IPS DF 4.7 (cell line): Measurements from ENCODE around the gene PPT2.
A peak's percentile ranks its signal among the peaks of the same experiment; 100 is the strongest.
"Not testable (repeated sequence)": the region's sequence is repeated elsewhere in the genome, so short reads cannot be mapped to it uniquely, and the experiment has no call there.

ENCODE experiments used
- DNase-seq: peaks from one replicate; pipeline ENCODE4 v3.0.0-alpha.2; 2013; ENCODE audit warnings: low spot score; ENCODE audit errors: extremely low read depth

PPT2 gene

DNA sequence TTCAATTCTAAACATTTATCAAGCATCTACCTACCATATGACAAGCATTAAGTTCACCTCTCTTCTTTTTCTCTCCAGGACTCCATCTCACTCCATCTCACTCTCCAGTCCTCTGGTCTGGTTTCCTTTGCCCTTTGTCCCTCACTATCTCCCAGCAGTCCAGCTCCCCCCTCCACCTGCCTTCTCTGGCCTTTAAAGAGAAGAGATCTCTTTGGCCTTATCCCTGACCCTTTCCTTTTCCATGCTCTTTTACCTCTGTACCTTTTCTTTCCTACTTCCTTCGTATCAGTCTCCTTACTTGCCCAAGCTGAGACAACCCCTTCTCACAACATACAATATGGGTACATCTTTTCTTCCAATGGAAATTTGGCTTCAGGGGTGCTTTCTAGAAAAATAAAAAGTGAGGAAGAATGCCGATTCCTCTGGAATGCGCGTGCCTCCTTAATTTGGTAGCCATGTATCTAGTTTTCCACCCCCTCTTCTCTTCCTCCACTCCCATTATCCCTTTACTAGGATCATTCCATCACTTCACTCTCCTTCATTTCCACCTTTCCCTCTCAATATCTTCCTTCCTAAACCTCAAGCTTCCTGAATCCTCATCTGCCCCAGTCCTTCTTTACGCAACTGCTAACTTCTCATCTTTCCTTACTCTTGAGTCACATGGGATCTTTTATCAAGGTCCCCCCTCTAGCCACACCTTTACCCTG, 22.7 kb downstream of the PPT2 start:
- no peak for DNase-seq

DNA sequence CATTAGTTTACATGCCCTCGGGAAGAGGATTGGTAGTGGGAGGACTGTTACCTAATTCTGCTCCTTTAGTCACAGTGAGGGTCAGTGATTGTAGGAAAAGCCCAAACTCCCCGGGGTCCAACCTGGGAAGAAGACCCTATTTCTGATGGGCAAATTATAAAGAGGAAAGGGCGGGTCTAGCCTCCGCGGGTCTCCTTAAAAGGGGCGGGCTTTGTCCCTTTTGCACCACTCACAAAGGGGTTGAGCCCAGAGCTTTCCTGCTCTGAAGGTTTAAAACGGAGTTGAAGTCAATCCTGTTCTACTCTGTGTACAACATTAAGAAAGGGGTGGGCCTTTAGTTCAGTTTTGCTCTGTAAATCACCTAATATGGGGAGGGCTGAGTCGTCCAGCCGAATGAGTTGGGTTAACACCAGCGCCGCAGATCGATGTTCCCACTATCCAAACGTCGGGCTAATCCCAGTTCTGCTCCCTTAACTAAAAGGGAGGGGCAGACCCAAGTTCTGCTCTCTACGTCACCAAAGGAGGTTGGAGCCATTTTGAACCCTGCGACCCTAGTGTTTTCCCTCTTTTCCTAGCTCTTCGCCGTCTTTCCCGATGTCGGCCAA, 23.3 kb downstream of the PPT2 start:
- no peak for DNase-seq

DNA sequence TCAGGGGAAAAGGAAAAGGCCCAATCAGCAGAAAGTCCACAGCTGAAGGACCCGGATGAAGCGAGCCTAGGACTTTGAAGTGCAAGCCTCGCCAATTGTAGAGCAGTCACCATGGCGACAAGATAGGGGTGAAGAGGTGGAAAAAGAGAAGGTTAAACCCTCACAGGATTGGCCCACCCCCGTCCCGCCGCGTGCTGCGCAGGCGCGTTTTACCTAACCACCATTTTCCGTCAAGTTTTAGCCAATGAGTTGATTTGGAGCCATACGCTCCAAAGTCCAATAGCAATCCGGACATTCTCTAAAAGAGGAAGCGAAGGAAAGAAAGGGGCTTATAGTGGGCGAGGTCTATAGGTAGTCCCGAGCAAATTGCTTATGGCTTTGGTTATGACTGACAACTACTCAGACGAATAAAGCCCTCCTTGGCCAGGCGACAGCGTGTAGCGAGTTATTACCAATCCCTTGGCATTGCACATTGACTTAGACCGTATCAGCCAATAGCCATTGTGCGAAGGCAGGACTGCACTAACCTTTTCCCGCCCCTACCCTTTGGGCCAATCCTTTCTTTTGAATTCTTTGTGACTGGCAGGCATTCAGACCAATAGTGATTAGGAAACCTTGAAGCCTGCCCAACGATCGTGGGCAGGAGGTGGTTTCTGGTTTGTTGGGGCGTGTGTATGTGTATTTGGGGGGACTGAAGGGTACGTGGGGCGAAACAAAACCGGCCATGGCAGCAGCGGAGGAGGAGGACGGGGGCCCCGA, 24.0 kb downstream of the PPT2 start, which contains the start of gene RNF5:
Gene RNF5, plus strand, starts transcription at position 618 of the 759 bp plus-strand sequence. Its CDS starts 107 bp downstream, at position 725.
- peak; percentile 99 for DNase-seq

DNA sequence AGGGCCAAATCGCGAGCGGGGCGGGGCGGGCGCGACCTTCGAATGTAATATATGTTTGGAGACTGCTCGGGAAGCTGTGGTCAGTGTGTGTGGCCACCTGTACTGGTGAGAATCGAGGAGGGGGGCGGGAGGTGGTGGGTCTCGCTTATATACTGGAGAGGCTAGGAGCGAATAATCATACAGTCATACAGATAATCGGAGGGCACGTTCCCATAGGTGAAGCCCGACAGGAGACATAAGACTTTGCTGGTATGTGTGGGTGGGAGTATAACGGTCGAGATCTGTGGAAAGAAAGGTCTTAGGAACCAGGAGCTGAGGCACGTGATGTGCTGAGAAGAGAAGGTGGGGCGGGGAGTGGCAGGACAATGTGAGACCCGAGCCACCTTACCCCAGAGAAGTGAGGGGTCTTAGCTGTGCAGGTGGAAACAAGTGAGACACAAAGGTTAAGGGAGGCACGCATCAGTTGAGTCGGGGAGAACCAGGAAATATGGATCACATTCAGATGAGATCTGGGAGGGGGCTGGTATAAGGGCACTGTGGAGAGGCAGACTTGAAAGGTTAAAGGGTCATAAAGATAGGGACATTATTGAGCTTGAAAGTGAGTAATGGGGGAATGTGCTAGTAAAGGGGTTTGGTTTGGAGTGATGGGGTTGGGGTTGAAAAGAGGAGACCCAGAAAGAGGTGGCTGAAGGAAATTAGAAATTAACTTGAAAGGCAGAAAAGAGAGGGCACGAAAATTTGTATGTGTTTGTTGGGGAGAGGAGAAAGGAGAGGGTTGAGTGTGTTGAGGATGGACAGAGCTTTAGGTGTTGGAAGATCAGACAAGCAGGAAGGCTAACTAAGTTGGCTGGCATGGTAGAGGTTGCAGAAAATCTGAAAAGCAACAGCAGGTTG, 24.9 kb downstream of the PPT2 start:
- DNase-seq, result no peak

DNA sequence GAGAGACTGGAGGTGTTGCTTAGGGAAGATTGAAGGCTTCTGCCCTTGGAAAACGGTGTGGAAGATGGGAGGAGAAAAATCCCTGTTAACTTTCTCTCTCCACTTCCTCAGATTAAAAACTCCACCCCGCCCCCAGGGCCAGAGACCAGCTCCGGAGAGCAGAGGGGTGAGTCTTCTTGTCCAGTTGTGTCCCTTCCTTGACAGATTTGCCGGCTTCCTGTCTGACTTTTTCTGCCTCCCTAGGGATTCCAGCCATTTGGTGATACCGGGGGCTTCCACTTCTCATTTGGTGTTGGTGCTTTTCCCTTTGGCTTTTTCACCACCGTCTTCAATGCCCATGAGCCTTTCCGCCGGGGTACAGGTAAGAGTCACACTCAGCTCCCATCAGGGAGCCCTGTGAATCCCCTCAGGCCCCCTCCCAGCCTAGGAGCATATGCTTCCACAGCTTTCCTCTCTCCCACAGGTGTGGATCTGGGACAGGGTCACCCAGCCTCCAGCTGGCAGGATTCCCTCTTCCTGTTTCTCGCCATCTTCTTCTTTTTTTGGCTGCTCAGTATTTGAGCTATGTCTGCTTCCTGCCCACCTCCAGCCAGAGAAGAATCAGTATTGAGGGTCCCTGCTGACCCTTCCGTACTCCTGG, 25.9 kb downstream of the PPT2 start:
- DNase-seq, result no peak

DNA sequence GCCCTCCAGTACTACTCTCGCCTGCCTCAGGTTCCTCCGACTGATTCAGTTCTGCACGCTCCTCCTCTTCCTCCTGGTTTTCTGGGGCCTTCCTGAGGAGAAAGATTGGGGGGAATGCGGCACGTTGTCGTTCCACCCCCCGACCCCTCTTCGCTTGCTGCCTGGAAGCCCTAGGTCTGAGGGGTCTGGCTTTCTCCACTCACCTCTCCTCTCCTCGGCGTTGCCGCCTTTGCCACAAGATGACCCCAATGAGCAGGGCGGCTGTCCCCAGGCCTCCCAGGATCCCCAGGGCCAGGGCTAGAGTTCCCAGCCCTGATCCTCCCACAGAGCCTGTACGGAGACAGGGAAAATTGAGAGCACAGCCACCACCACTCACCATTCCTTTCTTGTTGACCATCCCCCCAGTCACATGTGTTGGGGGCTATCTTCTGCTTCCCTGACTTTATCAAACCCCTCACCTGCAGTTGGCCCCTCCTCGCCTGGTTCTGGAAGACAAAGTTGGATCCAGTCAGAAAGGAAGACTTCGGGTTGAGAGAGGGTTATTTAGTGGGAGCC, 27.3 kb downstream of the PPT2 start:
- DNase-seq, result no peak

DNA sequence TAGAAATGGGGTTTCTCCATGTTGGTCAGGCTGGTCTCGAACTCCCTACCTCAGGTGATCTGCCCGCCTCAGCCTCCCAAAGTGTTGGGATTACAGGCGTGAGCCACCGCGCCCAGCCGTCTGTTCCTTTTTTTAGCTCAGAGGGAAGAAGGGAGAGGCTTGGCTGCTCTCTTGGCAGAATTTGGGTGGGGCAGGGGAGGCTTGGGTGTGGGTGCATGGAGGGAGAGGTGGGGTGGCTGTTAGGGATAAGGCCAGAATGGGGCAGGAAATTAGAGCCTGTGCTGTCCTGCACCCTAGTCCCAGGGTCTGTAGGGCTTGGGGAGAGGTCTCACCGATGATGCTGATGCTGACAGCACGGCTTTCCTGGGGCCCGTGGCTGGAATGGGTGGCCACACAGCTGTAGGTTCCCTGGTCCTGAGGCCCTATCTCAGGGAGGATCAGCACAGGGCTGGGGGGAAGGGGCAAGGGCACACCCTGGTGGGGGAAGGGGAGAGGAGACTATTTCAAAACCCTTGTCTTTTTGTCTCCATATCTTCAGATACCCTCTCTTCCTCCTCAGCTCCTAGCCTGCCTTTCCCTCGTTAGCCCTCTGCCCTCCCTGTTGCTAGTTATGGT, 28.1 kb downstream of the PPT2 start:
- no peak for DNase-seq

DNA sequence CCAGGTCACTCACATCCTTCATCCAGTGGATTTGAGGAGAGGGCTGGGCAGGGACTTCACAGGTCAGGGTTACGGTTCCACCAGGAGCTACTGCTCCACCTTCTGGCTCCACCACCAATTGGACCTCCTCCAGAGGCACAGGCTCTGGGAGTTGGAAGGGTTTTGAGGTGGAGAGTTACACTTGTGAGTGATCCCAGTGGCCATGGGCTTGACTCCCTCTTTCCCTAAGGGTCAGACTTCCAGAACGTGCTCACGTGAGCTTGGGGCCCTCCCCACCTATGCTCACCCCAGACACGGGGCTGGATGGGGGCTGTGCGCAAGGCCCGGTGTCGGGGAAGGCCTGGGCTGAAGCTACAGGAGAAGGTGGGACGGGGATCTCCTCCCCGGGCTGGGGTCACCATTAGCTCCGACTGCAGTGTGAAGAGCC, 28.6 kb downstream of the PPT2 start:
- DNase-seq, result no peak

DNA sequence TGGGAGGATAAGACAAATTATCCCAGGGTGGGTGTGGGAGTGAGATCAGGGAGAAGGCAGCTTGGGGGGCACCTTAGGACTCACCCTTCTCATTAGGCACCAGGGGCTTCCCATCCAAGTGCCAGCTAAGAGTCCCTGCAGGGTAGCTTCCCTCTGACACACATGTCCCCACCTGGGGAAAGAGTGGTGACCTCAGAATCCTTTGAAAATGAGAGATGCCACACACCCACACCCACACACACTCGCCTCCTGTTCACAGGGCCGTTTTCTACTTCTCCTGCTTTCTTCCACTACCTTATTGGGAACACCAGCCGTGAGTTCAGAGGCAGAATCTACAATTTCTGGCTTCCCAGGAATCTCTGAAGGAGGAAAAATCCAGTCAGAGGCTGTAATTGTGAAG, 29.1 kb downstream of the PPT2 start:
- no peak for DNase-seq

DNA sequence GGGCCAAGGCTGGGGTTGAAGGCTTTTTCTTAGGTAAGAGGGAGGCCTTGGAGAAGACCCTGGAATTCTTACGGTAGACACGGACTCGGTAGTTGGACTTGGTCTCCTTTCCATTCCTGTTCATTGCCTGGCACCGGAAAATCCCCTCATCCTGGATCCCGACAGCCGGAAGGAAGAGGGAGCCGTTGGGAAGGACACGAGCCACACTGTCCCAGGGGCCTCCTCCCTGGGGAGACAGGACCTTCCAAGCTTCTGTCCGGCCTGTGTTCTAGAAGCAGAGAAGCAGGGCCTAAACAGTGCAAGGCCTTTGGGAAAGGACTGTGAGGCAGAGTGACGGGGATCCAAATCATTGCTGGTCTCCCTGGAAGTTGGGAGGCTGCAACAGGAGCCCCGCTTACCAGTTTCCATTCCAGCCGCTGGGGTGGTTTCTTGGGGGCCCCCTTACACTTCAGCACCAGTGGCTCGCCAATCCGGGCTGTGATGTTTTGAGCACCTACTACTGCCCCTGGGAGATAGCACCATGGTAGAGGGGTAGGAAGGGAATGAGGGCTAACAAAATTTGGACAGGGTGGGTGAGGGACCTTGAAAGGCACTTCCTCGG, 29.6 kb downstream of the PPT2 start:
- no peak for DNase-seq

DNA sequence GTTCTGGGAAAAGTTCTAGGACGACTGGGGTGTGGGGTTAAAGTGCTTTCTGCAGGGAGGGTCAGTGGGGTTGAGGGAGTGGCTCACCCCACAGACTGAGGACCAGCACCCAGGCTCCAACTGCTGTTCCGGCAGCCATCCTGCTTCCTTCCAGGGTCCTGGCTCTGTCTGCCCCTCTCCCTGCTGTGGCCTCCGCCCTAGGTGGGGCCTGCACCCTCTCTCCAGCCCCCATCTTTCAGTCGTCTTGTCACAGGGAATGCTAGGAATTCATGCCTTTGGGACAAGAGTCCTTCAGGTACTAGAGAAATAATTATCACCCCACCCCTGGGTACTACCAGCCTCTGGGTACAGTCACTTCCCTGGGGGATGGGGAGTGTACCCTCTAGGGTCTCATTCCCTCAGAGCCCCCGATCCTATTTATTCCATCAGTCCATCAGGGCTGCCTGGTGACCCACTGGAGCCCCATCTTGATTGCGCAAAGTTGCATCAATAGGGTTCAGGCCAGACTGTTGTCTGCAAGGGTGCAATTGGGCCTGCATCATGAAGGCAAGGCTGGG, 30.2 kb downstream of the PPT2 start, which contains the start of gene AGER:
Gene AGER, minus strand, starts transcription at position 170 of the 557 bp plus-strand sequence. Its CDS starts 31 bp downstream, at position 139.
- DNase-seq, result no peak

DNA sequence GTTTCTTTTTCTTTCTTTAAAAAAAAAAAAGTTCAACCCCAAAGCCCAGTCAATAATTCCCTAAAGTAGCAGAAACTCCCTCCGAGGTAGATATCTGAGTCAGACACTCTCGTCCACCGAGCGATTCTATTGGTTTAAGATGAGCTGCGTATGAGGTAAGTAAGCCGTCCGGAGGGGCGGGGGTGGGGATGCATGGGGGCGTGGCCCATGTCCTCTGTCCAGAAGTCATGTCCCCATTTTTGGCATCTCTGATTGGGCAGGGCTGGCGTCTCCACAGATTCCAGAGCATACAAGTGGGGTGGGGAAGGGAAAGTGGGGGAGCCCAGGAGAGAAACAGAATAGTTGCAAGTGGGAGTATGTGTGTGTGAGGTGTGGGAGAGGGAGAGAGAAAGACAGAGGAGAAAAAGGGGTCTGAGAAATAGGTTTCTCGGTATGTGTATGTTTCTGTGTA, 31.8 kb downstream of the PPT2 start:
- DNase-seq, result not testable (repeated sequence)

DNA sequence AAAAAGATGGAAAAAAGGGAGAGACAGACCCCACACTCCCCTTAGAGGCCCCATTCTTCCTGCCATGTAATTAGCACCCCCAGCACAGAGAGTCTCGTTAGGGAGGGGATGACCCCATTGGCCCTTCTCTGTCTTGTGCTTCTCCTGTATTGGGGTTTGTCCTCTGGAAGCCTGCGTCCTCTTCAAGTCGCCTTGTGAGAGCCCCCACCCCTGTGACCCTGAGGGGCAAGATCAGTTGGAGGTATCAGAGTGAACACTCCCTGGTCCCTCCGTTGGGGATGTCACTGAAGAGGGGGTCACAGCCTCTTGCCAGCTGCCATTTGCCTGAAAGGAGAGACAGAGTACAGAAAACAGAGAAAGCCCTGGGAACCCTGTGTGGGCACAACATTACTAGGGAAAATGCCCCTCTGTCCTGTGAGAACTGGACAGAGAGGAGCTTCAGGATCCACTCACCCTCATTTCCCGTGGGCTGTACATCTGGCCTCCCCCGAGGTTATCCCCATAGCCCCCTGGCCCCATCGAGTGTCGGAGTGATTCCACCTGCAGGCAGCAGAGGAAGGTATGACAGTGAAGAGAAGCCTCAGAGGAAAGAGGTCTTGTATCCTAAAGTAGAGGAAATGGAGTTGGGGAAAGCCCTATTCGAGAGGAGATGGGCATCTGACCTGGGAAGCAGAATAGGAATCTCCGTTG, 32.4 kb downstream of the PPT2 start:
- not testable (repeated sequence) for DNase-seq

DNA sequence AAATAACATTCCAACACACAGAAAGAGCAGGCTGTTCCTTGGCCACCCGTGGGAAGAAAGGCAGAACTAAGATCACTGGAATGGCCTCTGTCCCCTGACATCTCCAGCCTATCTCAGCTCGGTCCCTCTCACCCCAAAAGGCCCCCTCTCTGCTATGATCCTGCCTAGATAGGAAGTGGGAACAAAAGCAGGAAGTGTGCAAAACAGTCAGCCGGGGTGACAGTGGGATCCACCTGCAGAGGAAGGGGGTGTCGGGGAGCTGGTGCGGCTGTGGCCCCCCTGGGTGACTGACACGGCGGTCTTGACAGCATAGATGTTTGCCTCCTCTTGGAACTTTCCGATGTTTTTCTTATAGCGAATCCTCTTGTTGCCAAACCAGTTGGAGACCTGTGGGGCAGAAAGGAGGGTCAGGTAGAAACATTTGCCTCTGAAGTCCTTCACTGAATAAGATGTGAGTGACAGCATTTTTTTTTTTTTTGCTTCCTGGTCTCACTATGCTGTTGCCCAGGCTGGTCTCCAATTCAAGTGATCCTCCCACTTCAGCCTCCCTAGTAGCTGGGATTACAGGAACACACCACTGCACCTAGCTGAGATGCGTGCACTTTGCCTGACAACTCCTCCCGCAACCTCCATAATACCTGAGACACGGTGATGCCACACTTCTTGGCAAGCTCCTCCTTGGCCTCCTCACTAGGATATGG, 33.2 kb downstream of the PPT2 start:
- DNase-seq, result no peak

DNA sequence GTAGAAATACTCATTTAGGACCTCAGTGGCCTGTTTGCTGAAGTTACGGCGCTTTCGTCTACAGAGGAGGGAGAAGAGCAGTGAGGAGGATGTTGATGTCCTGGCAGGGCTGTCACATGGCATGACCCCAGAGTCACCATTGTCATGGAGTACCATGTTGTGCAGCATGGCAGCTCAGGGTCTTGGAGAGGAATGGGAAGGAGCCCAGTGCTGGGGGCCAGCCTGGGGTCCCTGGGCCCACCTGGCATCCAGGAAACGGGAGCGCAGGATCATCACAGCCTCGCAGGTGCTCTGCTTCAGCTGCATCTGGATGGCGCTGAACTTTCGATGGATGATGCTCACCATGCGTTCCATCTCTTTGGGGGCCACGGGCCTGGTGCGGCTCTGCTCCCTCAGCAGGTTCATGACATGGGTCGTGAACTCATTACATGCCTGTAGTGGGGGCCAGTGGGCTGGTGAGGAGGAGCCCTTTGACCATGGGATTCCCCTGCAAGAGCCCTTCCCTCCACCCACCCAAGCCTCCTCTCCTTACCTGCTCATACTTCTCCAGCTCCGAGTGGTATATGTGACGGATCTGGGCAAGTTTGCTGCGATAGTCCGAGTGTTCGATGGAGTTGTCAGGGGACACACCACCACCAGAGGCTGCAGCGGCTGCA, 33.9 kb downstream of the PPT2 start:
- DNase-seq, result not testable (repeated sequence)

DNA sequence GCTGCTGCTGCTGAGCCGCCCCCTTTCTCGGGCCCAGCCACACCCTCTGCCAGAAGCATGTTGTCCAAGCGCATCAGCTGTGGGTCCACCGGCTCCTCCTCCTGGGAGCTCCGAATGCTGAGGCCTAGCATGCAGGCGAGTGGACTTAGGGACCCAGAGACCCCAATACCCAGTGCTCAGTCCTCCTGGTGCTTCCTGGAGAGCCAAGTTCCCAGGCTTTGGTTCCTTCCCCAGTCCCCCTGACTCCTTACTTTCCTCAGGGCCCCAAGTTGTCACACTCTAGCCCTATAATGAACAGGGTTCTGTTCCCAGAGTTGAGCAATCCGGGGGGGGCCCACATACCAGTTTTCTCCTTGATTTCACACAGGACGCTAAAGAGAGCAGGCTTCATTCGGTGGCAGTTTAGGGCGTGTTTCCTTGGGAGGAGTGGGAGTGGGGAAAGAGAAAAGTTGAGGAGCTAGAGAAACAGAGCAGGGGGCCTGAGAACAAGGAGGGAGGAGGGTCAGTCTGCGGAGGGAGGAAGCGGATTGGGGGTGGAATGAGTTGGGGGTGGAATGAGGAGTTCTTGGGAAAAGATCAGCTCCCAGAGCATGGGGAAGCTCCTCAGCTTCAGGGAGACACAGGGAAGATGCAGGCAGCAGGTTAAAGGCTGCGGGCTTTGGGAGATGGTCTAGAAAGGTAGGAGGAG, 34.6 kb downstream of the PPT2 start:
- no peak for DNase-seq
